ENCODE data around the gene NAT10. TPM values are rescaled to one million over a fixed set of nuclear protein-coding genes. Genes with fewer than 3 reads are reported as not detected.

NAT10 gene
- total RNA-seq, 1 donor from 2014 or later, result 35.3 TPM

DNA sequence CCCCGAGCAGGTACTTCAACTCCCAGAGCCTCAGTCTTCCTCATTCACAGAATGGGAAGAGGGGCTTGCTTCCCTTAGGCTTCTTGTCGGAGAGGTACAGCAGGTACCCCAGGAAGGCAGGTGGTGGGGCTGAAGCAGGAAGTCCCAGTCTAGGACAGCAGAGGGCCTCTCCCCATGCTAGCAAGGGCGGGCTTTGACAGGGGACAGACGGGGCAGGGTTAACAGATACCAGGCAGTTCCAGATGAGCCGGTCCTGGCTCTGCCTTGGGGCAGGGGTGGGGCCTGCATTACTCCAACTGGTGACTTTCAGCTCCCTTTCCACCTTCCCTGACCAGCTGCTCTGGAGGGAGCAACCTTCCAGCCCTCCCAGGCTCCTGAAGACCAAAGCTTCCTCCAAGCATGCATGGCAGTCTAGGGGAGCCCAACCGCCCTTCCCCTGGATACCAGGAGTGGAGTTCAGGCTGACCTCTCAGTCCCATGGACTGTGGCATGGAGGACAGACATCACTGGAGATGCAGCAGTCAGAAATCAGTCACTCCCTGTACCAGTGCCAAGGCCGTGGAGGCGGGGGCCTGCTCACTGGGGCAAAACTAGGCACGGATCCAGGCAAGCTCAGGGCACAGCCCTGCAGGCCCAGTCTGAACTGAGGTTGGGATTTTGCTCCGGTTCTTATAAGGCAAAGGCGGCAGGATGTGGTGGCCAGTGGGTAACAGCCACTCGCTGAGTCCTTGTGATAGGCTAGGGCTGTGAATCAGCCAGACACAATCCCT lies 60.5 kb downstream of the NAT10 start:
- no peak overlapping the region for H3K4me3 Mint-ChIP-seq (ENCODE audit: unreplicated experiment)
- H3K4me1 Mint-ChIP-seq (ENCODE audit: low read depth, unreplicated experiment), result peaks cover 23% of the 10 kb centered on the region
- H3K27ac Mint-ChIP-seq (ENCODE audit: unreplicated experiment), result no peak overlapping the region
- no peak for DNase-seq
- peaks cover 16% of the 10 kb centered on the region for H3K27me3 Mint-ChIP-seq (ENCODE audit: unreplicated experiment)
- H3K36me3 Mint-ChIP-seq (ENCODE audit: unreplicated experiment), result no peaks in the 10 kb centered on the region
- peaks cover 7% of the 10 kb centered on the region for H3K9me3 Mint-ChIP-seq (ENCODE audit: unreplicated experiment)
- TF ChIP-seq, protein P1, sequence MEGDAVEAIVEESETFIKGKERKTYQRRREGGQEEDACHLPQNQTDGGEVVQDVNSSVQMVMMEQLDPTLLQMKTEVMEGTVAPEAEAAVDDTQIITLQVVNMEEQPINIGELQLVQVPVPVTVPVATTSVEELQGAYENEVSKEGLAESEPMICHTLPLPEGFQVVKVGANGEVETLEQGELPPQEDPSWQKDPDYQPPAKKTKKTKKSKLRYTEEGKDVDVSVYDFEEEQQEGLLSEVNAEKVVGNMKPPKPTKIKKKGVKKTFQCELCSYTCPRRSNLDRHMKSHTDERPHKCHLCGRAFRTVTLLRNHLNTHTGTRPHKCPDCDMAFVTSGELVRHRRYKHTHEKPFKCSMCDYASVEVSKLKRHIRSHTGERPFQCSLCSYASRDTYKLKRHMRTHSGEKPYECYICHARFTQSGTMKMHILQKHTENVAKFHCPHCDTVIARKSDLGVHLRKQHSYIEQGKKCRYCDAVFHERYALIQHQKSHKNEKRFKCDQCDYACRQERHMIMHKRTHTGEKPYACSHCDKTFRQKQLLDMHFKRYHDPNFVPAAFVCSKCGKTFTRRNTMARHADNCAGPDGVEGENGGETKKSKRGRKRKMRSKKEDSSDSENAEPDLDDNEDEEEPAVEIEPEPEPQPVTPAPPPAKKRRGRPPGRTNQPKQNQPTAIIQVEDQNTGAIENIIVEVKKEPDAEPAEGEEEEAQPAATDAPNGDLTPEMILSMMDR (IDR thresholded peaks at IDR 0.05; ENCODE audit: partially characterized antibody, unreplicated experiment), result no peak

DNA sequence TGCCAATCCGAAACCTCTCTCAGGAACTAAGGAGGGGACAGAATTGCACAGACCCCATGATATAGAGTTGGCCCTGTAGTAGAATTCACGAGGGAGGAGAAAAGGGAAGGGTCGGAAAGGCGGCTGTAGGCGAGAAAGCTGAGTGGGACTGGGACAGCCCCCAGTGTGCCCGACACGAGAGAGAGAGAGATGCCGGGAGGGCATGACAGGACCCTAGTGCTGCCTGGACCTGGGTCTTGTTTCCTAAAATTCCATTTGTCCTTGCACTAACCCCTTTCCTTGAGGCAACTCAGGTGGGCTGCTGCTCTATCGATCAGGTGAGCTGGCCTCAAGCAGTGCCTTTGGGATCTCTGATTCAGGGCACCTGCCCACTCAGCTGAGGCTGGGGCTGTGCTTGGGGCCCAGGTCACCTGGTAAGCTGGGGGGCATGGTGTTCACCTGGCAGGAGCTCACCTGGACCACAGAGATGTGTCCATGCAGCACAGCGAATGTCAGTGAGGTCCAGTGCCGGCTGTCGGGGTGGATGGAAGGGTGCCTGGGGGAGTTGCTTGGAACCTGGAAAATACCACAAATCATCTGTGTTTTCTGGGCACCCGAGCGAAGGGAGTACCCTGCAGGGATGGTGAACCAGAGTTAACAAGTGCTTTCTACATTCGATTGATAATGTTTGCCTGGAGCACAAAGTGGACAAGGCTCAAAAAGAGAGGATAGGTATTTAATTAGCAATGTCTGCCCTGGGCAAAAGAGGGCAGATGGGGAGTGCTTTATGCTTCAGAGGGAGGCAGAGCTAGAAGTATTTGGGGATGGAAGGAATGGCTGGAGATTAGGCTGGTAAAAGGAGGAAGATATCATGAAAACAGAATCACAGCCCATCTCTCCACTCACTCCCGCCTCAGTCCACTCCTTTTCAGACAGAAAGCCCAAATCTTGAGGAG lies 61.6 kb downstream of the NAT10 start:
- Mint-ChIP-seq H3K9me3 (ENCODE audit: unreplicated experiment) (peaks cover 7% of the 10 kb centered on the region), H3K4me3 (ENCODE audit: unreplicated experiment) (no peak overlapping the region), H3K27me3 (ENCODE audit: unreplicated experiment) (peaks cover 17% of the 10 kb centered on the region), H3K27ac (ENCODE audit: unreplicated experiment) (no peak overlapping the region), H3K4me1 (ENCODE audit: low read depth, unreplicated experiment) (peaks cover 23% of the 10 kb centered on the region), H3K36me3 (ENCODE audit: unreplicated experiment) (no peaks in the 10 kb centered on the region)
- no peak for DNase-seq
- TF ChIP-seq, protein P1 (IDR thresholded peaks at IDR 0.05; ENCODE audit: partially characterized antibody, unreplicated experiment), result no peak

DNA sequence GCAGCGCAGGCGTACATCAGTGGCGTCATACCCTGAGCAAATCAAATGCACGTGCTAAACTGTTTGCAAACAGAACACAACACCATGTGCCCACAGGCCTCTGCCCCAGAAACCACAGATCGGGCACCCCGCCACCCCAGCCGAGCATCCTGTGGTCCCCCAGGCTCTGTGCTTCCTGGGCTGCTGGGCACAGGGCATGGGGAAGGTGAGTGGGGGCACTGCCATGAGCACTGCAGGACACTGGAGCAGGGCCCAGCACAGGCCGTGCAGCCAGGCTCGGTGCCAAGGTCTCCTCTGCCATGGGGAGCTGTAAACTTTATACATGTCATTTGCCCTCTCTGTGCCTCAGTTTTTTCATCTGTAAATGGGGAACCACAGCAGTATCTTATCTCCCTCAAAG lies 62.5 kb downstream of the NAT10 start:
- H3K9me3 Mint-ChIP-seq (ENCODE audit: unreplicated experiment), result peaks cover 7% of the 10 kb centered on the region
- TF ChIP-seq, protein P1 (IDR thresholded peaks at IDR 0.05; ENCODE audit: partially characterized antibody, unreplicated experiment), result no peak
- H3K27ac Mint-ChIP-seq (ENCODE audit: unreplicated experiment), result no peak overlapping the region
- peaks cover 23% of the 10 kb centered on the region for H3K4me1 Mint-ChIP-seq (ENCODE audit: low read depth, unreplicated experiment)
- DNase-seq, result no peak
- no peaks in the 10 kb centered on the region for H3K36me3 Mint-ChIP-seq (ENCODE audit: unreplicated experiment)
- no peak overlapping the region for H3K4me3 Mint-ChIP-seq (ENCODE audit: unreplicated experiment)
- peaks cover 17% of the 10 kb centered on the region for H3K27me3 Mint-ChIP-seq (ENCODE audit: unreplicated experiment)

DNA sequence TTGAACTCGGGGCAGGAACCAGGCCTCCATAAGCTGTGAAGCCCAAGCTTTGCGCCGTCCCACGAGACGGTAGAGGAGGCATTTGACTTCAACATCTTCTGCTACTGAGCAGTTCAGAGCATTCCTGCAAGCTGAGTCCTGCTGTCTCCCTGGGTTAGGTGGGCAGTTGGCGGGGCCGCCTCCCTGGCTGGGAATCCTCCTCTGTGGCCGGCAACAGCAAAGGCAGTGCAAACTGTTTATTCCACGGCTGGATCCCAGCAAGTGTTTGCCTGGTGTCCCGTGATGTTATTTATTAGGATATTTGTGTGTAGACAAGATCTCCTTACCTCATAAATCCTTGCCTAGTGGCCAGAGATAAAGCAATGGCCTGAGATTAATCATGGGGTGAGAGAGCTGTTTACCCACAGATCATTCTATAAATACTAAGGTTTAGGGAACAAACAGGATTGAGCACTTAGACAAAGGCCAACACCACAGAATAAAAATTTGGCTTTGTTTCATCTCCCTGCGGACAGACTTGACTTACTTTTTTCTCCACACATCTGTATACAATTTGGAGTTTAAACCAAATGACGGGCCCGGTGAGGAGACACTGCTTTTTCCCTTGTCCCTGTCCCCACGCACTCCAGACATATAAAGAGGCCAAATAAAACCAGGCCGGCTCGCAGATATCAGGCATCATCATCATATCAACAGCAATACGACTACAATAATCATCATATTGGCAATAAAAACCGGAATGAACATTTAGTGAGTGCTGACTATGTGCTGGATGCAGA lies 63.4 kb downstream of the NAT10 start:
- Mint-ChIP-seq H3K27ac (ENCODE audit: unreplicated experiment) (peak overlapping the region; percentile 69), H3K4me1 (ENCODE audit: low read depth, unreplicated experiment) (peaks cover 23% of the 10 kb centered on the region), H3K4me3 (ENCODE audit: unreplicated experiment) (peak overlapping the region; percentile 52), H3K9me3 (ENCODE audit: unreplicated experiment) (peaks cover 3% of the 10 kb centered on the region), H3K27me3 (ENCODE audit: unreplicated experiment) (peaks cover 19% of the 10 kb centered on the region), H3K36me3 (ENCODE audit: unreplicated experiment) (no peaks in the 10 kb centered on the region)
- TF ChIP-seq, protein P1 (IDR thresholded peaks at IDR 0.05; ENCODE audit: partially characterized antibody, unreplicated experiment), result no peak
- DNase-seq, result no peak
